ENCODE measurements around the gene GADD45GIP1.

GRCh38 chr19:12932392-12933286 lies 24.4 kb downstream of the GADD45GIP1 start:
- TF ChIP-seq EZH2 (IDR thresholded peaks at IDR 0.05; ENCODE audit: borderline replicate concordance, insufficient read depth, low read depth, low read length, poor library complexity, severe bottlenecking), result no peak
- no peak for TF ChIP-seq CTCF (IDR thresholded peaks at IDR 0.05)

Data from B cell (primary cell).